22Rv1 (cell line): ENCODE results near the gene GRM8.

ENCODE experiments used
- CTCF ChIP-seq: fragments of 450-650 bp; IDR thresholded peaks from 2 replicates; pipeline ENCODE4 v1.5.1; 2017; ENCODE audit warnings: mild to moderate bottlenecking
- ZFX ChIP-seq: fragments of 450-650 bp; IDR thresholded peaks from 2 replicates; pipeline ENCODE4 v1.6.1; 2017; ENCODE audit warnings: antibody characterized with exemption, borderline replicate concordance

GRCh38 chr7:127035203-127035849 is 217.4 kb downstream of the GRM8 start:
- TF ChIP-seq CTCF (no peak), ZFX (no peak)
